Activated naive CD4-positive, alpha-beta T cell treated with Interleukin-2 at 50 U/mL for 16 hours (primary cell): ENCODE measurements around the gene KBTBD13.
"Not testable (repeated sequence)": the region's sequence is repeated elsewhere in the genome, so short reads cannot be mapped to it uniquely, and the experiment has no call there.

ENCODE experiments used
- DNase-seq: peaks from one replicate; pipeline ENCODE4 v3.0.0-alpha.2; 2020

The KBTBD13 gene

GRCh38 chr15:65091946-65092770 lies 15.6 kb downstream of the KBTBD13 start:
- DNase-seq: no peak

- DNase-seq: no peak
Observed at GRCh38 chr15:65092911-65093792, 16.6 kb downstream of the KBTBD13 start.

GRCh38 chr15:65093793-65094170 lies 17.2 kb downstream of the KBTBD13 start:
- DNase-seq: not testable (repeated sequence)

- DNase-seq: no peak
Observed at GRCh38 chr15:65094294-65094995, 17.9 kb downstream of the KBTBD13 start.

- DNase-seq: no peak
Observed at GRCh38 chr15:65095011-65095746, 18.6 kb downstream of the KBTBD13 start.

GRCh38 chr15:65095747-65096104 lies 19.2 kb downstream of the KBTBD13 start:
- DNase-seq: no peak

- DNase-seq: no peak
Observed at GRCh38 chr15:65096481-65097385, 20.2 kb downstream of the KBTBD13 start.

GRCh38 chr15:65097651-65098263 lies 21.2 kb downstream of the KBTBD13 start:
- no peak for DNase-seq

GRCh38 chr15:65099336-65099735 lies 22.8 kb downstream of the KBTBD13 start:
- no peak for DNase-seq

- not testable (repeated sequence) for DNase-seq
Observed at GRCh38 chr15:65099801-65100200, 23.3 kb downstream of the KBTBD13 start.

- no peak for DNase-seq
Observed at GRCh38 chr15:65100442-65100841, 23.9 kb downstream of the KBTBD13 start.

- peak; percentile 49 for DNase-seq
Observed at GRCh38 chr15:65101411-65101890, 24.9 kb downstream of the KBTBD13 start.

GRCh38 chr15:65101891-65102708 lies 25.6 kb downstream of the KBTBD13 start:
- DNase-seq: no peak

- no peak for DNase-seq
Observed at GRCh38 chr15:65102912-65103311, 26.4 kb downstream of the KBTBD13 start.

GRCh38 chr15:65105038-65105437 lies 28.5 kb downstream of the KBTBD13 start:
- DNase-seq: no peak

- DNase-seq: no peak
Observed at GRCh38 chr15:65106011-65106590, 29.6 kb downstream of the KBTBD13 start.

GRCh38 chr15:65110676-65111292 lies 34.2 kb downstream of the KBTBD13 start:
- DNase-seq: no peak

- DNase-seq: no peak
Observed at GRCh38 chr15:65115086-65115485, 38.5 kb downstream of the KBTBD13 start, which contains the start of gene UBAP1L. Gene UBAP1L (minus strand): TSS chr15:65115200. CDS start chr15:65106215, 8,985 bp downstream.

- DNase-seq: no peak
Observed at GRCh38 chr15:65115542-65115941, 39.0 kb downstream of the KBTBD13 start.
